Measurements from ENCODE around the gene FGFR2. TPM values are rescaled to one million over a fixed set of nuclear protein-coding genes. Genes with fewer than 3 reads are reported as not detected.

FGFR2 gene
- total RNA-seq, 2 experiments from 2014 or later, result not detected

DNA sequence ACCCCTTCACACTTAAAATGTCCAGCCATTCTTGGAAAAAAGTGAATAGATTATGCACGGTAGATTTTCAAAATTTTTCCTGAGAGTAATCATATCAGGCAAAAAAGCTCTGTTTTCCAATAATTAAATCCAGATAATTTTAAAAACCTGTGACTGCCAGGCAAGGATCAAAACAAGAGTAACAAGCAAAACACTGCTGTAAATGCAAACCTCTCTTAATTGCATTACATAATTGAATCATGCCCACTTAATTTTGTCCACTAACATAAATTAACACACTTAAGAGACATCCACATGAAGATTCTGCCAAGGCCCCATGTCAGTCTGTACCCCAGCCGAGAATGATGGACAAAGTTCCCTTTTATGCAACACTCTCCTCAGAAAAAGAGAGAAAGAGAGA lies 135.3 kb downstream of the FGFR2 start:
- H3K9me3 Mint-ChIP-seq, result no peaks in the 10 kb centered on the region
- POLR2A ChIA-PET, result no interaction called here
- no peaks in the 10 kb centered on the region for H3K36me3 Mint-ChIP-seq (ENCODE audit: low read depth)
- no peak for DNase-seq
- no peak for ATAC-seq
- intact Hi-C loops (cut with micrococcal nuclease), result no loop called here
- no peak overlapping the region for H3K27ac Mint-ChIP-seq
- H3K27me3 Mint-ChIP-seq, result no peaks in the 10 kb centered on the region
- CTCF ChIA-PET, result no interaction called here
- H3K4me3 Mint-ChIP-seq, result no peak overlapping the region
- no peaks in the 10 kb centered on the region for H3K4me1 Mint-ChIP-seq (ENCODE audit: low read depth)
- TF ChIP-seq, protein P1, sequence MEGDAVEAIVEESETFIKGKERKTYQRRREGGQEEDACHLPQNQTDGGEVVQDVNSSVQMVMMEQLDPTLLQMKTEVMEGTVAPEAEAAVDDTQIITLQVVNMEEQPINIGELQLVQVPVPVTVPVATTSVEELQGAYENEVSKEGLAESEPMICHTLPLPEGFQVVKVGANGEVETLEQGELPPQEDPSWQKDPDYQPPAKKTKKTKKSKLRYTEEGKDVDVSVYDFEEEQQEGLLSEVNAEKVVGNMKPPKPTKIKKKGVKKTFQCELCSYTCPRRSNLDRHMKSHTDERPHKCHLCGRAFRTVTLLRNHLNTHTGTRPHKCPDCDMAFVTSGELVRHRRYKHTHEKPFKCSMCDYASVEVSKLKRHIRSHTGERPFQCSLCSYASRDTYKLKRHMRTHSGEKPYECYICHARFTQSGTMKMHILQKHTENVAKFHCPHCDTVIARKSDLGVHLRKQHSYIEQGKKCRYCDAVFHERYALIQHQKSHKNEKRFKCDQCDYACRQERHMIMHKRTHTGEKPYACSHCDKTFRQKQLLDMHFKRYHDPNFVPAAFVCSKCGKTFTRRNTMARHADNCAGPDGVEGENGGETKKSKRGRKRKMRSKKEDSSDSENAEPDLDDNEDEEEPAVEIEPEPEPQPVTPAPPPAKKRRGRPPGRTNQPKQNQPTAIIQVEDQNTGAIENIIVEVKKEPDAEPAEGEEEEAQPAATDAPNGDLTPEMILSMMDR (IDR thresholded peaks at IDR 0.05), result no peak

DNA sequence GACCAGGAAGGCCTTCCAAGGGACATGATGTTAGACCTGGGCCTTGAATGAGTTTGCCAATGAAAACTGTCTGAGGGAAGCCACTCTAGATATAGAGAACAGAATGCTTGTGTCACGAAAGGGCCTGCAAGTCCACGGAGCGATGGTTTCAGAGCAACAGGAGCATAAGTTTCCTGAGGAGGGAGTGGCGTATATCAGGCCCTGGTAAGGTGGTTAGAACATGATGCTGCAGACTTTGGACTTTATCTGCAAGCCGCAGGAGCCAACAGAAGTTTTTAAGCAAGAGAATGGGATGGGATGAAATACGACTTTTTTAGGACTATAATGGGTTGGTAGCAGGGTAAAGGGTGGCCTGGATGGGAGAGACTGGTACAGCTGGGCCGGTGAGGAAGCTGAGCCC lies 136.0 kb downstream of the FGFR2 start:
- TF ChIP-seq, protein P1 (IDR thresholded peaks at IDR 0.05), result no peak
- intact Hi-C loops (cut with micrococcal nuclease), result no loop called here
- no peak overlapping the region for H3K27ac Mint-ChIP-seq
- no peaks in the 10 kb centered on the region for H3K36me3 Mint-ChIP-seq (ENCODE audit: low read depth)
- ChIA-PET CTCF (no interaction called here), POLR2A (no interaction called here)
- DNase-seq, result no peak
- H3K4me1 Mint-ChIP-seq (ENCODE audit: low read depth), result no peaks in the 10 kb centered on the region
- no peaks in the 10 kb centered on the region for H3K9me3 Mint-ChIP-seq
- no peak overlapping the region for H3K4me3 Mint-ChIP-seq
- no peak for ATAC-seq
- no peaks in the 10 kb centered on the region for H3K27me3 Mint-ChIP-seq

DNA sequence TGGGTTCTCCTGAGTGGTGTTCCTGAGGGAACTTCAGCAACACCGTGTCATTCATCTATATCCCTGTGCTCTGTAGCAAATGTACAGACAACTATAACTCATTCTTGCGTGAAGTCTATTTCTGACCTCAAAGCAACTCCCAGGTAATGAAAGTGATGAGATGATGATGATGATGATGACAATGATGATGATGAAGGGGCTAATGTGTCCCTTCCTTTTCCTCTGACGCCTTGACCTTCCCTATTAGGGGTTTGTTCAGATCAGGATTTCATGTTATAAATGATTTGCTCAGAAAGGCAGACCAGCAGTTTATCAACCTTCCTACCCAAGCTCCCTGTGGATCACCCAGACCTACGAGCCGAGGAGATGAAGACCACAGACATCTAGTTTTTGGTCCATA lies 136.9 kb downstream of the FGFR2 start:
- intact Hi-C loops (cut with micrococcal nuclease), result no loop called here

DNA sequence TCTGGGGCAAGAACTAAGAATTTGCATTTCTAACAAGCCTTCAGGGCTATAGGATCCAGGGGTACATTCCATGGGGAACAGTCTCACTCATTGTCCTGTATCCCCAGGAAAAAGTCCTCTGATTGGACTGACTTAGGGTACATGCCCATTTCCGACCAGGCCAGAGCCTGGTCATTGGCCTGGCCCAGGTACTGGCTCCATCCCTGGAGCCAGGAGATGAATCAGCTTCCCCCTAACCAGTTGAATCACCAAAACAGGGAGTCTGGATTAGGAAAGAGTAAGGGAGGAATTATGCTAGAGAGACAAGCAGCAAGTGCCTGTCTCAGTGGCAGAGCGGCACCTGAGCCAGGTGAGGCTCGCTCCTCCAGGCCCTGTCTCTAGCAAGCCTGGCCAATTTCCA lies 137.5 kb downstream of the FGFR2 start:
- TF ChIP-seq, protein P1 (IDR thresholded peaks at IDR 0.05), result no peak
- ChIA-PET CTCF (no interaction called here), POLR2A (no interaction called here)
- no peak for DNase-seq
- Mint-ChIP-seq H3K9me3 (peaks cover 2% of the 10 kb centered on the region), H3K4me3 (no peak overlapping the region), H3K4me1 (ENCODE audit: low read depth) (no peaks in the 10 kb centered on the region), H3K36me3 (ENCODE audit: low read depth) (no peaks in the 10 kb centered on the region), H3K27me3 (peaks cover 1% of the 10 kb centered on the region), H3K27ac (no peak overlapping the region)
- intact Hi-C loops (cut with micrococcal nuclease), result no loop called here
- no peak for ATAC-seq

More for the DNA sequence above, 136.9 kb downstream of the FGFR2 start:
- ChIA-PET POLR2A (no interaction called here), CTCF (no interaction called here)
- TF ChIP-seq, protein P1 (IDR thresholded peaks at IDR 0.05), result no peak
- Mint-ChIP-seq H3K27ac (no peak overlapping the region), H3K4me1 (ENCODE audit: low read depth) (no peaks in the 10 kb centered on the region), H3K36me3 (ENCODE audit: low read depth) (no peaks in the 10 kb centered on the region), H3K4me3 (no peak overlapping the region), H3K9me3 (peaks cover 2% of the 10 kb centered on the region), H3K27me3 (peaks cover 1% of the 10 kb centered on the region)
- ATAC-seq (no peak), DNase-seq (no peak)

DNA sequence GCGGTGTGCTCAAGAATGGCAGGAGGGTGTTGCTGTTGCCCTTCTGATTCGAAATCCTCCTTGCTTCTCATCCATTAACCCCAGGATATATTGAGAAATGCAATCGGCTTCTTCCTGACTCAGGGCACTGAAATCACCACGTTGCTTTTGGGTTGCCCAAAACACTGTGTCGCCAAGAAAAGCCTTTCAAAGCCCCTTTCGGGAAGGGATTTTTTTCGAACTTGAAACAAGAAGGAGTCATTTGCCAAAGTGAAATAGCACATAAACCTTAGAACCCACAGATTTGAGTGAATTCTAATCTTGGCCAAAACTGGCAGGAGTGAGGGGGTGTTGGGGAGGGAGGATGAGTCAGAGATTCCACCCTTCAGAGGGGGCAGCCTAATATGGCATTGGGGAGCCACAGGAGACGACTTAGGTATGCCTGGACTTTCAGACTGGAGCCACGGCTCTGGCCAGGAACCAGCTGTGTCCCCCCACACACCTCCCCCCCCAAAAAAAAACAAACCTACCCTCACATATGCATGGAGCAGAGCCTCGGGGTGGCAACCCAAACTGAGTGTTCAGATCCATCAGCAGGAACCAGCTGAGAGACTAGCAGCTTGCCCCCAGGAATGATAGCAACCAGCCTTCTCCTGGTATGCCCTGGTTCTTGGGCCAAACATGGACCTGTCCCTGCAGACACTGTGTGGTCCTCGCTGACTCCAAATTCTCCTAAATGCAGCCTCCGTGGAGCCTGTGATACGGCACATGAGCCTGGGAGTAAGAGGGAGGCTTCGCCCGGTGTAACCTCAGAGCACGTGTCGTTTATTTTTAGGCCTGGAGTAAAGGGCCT lies 138.4 kb downstream of the FGFR2 start:
- Mint-ChIP-seq H3K27ac (no peak overlapping the region), H3K4me3 (no peak overlapping the region), H3K27me3 (peaks cover 1% of the 10 kb centered on the region), H3K4me1 (ENCODE audit: low read depth) (no peaks in the 10 kb centered on the region), H3K9me3 (peaks cover 2% of the 10 kb centered on the region), H3K36me3 (ENCODE audit: low read depth) (no peaks in the 10 kb centered on the region)
- no peak for DNase-seq
- CTCF ChIA-PET, result no interaction called here
- intact Hi-C loops (cut with micrococcal nuclease), result no loop called here
- TF ChIP-seq, protein P1 (IDR thresholded peaks at IDR 0.05), result no peak
- POLR2A ChIA-PET, result no interaction called here
- no peak for ATAC-seq

All from activated CD8-positive, alpha-beta T cell treated with anti-CD3 and anti-CD28 coated beads for 36 hours (primary cell).